ENCODE results near the gene YTHDC1. TPM values are rescaled to one million over a fixed set of nuclear protein-coding genes. Genes with fewer than 3 reads are reported as not detected.
"Not testable (repeated sequence)": the region's sequence is repeated elsewhere in the genome, so short reads cannot be mapped to it uniquely, and the experiment has no call there.

The YTHDC1 gene
- total and polyA plus RNA-seq, 2 experiments from 2014 or later: 72.3 to 144 TPM

DNA sequence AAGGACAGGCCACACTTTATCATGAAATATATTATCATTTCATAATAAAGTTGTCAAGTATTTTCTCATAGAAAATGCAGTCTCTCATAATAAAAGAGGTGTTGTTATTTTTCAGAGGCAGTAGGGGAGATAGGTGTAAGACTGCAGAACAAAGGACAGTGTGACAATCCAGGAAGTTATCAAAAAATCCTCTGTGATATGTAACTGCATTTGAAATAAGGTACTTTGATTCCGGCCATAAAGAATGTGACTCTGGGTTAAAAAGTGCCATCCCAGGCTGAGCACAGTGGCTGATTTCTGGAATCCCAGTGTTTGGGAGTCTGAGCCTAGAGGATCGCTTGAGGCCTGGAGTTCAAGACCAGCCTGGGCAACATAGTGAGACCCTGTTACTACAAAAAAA is 66.8 kb downstream of the YTHDC1 start:
- no peak overlapping the region for H3K4me3 Mint-ChIP-seq
- DNase-seq (ENCODE audit: low spot score): no peak
- TF ChIP-seq POLR2AphosphoS5 (IDR thresholded peaks at IDR 0.05; ENCODE audit: low read depth) (no peak), NANOG (IDR thresholded peaks at IDR 0.05; ENCODE audit: borderline replicate concordance) (no peak), EZH2phosphoT487 (IDR thresholded peaks at IDR 0.05; ENCODE audit: unreplicated experiment) (no peak), ZNF331 (CRISPR knock-in tag; IDR thresholded peaks at IDR 0.05; ENCODE audit: low read depth) (no peak)

DNA sequence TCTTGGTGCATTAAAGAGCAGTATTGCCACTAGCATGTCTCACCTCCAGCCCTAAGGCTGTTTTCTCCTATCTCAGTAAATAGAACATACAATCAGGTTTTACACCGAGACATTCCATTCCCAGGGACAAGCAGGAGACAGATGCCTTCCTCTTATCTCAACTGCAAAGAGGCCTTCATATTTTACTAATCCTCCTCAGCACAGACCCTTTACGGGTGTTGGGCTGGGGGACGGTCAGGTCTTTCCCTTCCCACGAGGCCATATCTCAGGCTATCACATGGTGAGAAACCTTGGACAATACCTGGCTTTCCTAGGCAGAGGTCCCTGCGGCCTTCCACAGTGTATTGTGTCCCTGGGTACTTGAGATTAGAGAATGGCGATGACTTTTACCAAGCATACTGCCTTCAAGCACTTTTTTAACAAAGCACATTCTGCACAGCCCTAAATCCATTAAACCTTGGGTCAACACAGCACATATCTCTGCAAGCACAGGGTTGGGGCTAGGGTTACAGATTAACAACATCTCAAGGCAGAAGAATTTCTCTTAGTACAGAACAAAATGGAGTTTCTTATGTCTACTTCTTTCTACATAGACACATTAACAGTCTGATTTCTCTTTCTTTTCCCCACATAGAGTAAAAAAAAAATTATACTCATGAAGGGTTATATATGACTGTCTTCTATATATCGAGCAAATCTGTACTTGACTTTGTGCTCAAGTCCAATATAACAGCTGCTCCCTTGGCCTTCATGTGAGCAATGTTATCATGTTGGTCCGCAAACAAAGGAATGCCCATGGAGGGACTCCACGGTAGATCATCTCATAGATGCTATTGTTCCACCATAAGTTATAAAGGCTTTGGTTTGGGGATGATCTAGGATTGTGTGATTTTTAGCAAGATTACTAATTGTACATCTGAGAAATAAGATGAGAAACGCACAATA is 67.8 kb downstream of the YTHDC1 start:
- H3K27ac ChIP-seq (ENCODE audit: low read depth); ATAC-seq; H3K4me3 Mint-ChIP-seq; H4K20me1 ChIP-seq (replicated peaks; ENCODE audit: insufficient read depth); H3K36me3 ChIP-seq (ENCODE audit: insufficient read depth); H3F3A ChIP-seq (replicated peaks; ENCODE audit: low read depth); H3K79me2 ChIP-seq (replicated peaks; ENCODE audit: insufficient read depth); H3K36me3 Mint-ChIP-seq (ENCODE audit: low read depth); H3K9me3 Mint-ChIP-seq; H3K27ac Mint-ChIP-seq; H2AFZ ChIP-seq; H3K4me3 ChIP-seq; H3K27me3 Mint-ChIP-seq (ENCODE audit: insufficient read depth, low read depth, poor library complexity); H3K27me3 ChIP-seq (ENCODE audit: insufficient read depth); H3K4me2 ChIP-seq; H3K9me2 ChIP-seq (ENCODE audit: insufficient read depth); DNase-seq (ENCODE audit: low spot score): not testable (repeated sequence)
- peaks cover 26% of the 10 kb centered on the region for H3K4me1 ChIP-seq (ENCODE audit: insufficient read depth)
- H3K4me1 Mint-ChIP-seq: peaks cover 24% of the 10 kb centered on the region

More for the DNA sequence above, 66.8 kb downstream of the YTHDC1 start:
- H3K4me1 Mint-ChIP-seq: peaks cover 19% of the 10 kb centered on the region; the same call in 2 of the 3 replicates
- H3K27me3 Mint-ChIP-seq (ENCODE audit: insufficient read depth, low read depth, poor library complexity): peaks cover 5% of the 10 kb centered on the region
- no peak overlapping the region for H3K27ac Mint-ChIP-seq
- no peaks in the 10 kb centered on the region for H3K27me3 ChIP-seq (ENCODE audit: insufficient read depth)
- ATAC-seq: no peak
- no peaks in the 10 kb centered on the region for H3K36me3 Mint-ChIP-seq (ENCODE audit: low read depth)
- no peaks in the 10 kb centered on the region for H3K9me2 ChIP-seq (ENCODE audit: insufficient read depth)
- no peak overlapping the region for H3K27ac ChIP-seq (ENCODE audit: low read depth)
- H3K4me2 ChIP-seq: no peak overlapping the region
- H4K20me1 ChIP-seq (replicated peaks; ENCODE audit: insufficient read depth): no peaks in the 10 kb centered on the region
- H3F3A ChIP-seq (replicated peaks; ENCODE audit: low read depth): no peaks in the 10 kb centered on the region
- no peak overlapping the region for H3K4me3 ChIP-seq
- H2AFZ ChIP-seq: no peak overlapping the region
- H3K9me3 Mint-ChIP-seq: no peaks in the 10 kb centered on the region
- no peaks in the 10 kb centered on the region for H3K36me3 ChIP-seq (ENCODE audit: insufficient read depth)
- no peaks in the 10 kb centered on the region for H3K79me2 ChIP-seq (replicated peaks; ENCODE audit: insufficient read depth)
- H3K4me1 ChIP-seq (ENCODE audit: insufficient read depth): peaks cover 19% of the 10 kb centered on the region

DNA sequence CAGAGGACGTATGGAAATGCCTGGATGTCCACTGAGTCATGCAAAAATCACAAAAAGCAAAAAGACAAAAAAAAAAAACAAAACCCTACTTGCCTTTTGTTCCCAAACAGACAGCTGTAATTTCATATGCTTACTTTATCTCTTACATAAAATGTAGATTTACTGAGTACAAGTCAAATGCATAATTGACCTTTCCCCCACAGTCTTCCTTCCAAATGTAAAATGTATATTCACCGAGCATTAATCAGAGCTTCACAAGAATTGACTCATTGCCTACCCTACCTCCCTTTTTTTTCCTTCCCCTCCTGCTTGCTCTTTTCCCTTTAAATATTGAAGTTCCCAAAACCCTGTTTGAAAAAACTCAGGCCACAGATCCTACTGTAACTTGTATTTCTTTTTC is 71.9 kb downstream of the YTHDC1 start:
- Histone ChIP-seq H3K27me3 (ENCODE audit: insufficient read depth) (no peaks in the 10 kb centered on the region), H3K4me2 (no peak overlapping the region), H3K27ac (ENCODE audit: low read depth) (no peak overlapping the region), H3K4me1 (ENCODE audit: insufficient read depth) (peaks cover 24% of the 10 kb centered on the region), H2AFZ (peak overlapping the region; percentile 75; the same call in 1 of the 2 replicates), H3K79me2 (replicated peaks; ENCODE audit: insufficient read depth) (no peaks in the 10 kb centered on the region), H3K36me3 (ENCODE audit: insufficient read depth) (no peaks in the 10 kb centered on the region), H3K4me3 (no peak overlapping the region), H3K9me2 (ENCODE audit: insufficient read depth) (no peaks in the 10 kb centered on the region; the same call in 1 of the 2 replicates), H3F3A (replicated peaks; ENCODE audit: low read depth) (no peaks in the 10 kb centered on the region), H4K20me1 (replicated peaks; ENCODE audit: insufficient read depth) (no peaks in the 10 kb centered on the region)
- H3K27me3 Mint-ChIP-seq (ENCODE audit: insufficient read depth, low read depth, poor library complexity): peaks cover 7% of the 10 kb centered on the region
- TF ChIP-seq NANOG (IDR thresholded peaks at IDR 0.05; ENCODE audit: borderline replicate concordance): no peak
- no peak for TF ChIP-seq EZH2phosphoT487 (IDR thresholded peaks at IDR 0.05; ENCODE audit: unreplicated experiment)
- TF ChIP-seq POLR2AphosphoS5 (IDR thresholded peaks at IDR 0.05; ENCODE audit: low read depth): no peak
- TF ChIP-seq, protein P1, sequence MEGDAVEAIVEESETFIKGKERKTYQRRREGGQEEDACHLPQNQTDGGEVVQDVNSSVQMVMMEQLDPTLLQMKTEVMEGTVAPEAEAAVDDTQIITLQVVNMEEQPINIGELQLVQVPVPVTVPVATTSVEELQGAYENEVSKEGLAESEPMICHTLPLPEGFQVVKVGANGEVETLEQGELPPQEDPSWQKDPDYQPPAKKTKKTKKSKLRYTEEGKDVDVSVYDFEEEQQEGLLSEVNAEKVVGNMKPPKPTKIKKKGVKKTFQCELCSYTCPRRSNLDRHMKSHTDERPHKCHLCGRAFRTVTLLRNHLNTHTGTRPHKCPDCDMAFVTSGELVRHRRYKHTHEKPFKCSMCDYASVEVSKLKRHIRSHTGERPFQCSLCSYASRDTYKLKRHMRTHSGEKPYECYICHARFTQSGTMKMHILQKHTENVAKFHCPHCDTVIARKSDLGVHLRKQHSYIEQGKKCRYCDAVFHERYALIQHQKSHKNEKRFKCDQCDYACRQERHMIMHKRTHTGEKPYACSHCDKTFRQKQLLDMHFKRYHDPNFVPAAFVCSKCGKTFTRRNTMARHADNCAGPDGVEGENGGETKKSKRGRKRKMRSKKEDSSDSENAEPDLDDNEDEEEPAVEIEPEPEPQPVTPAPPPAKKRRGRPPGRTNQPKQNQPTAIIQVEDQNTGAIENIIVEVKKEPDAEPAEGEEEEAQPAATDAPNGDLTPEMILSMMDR (conservative IDR thresholded peaks at IDR 0.05; ENCODE audit: low read depth in 2 of 2): no peak
- no peak for TF ChIP-seq JUNB (IDR thresholded peaks at IDR 0.05; ENCODE audit: unreplicated experiment)
- no peak for TF ChIP-seq ZNF114 (CRISPR knock-in tag; IDR thresholded peaks at IDR 0.05)
- no peak for TF ChIP-seq ZNF331 (CRISPR knock-in tag; IDR thresholded peaks at IDR 0.05; ENCODE audit: low read depth)
- no peak for TF ChIP-seq CREB1 (CRISPR knock-in tag; IDR thresholded peaks at IDR 0.05; ENCODE audit: low read depth)
- TF ChIP-seq STAT1 (IDR thresholded peaks at IDR 0.05; ENCODE audit: unreplicated experiment): no peak
- H3K9me3 Mint-ChIP-seq: no peaks in the 10 kb centered on the region
- H3K36me3 Mint-ChIP-seq (ENCODE audit: low read depth): peaks cover 8% of the 10 kb centered on the region; the same call in 2 of the 3 replicates
- H3K4me3 Mint-ChIP-seq: no peak overlapping the region
- peaks cover 29% of the 10 kb centered on the region for H3K4me1 Mint-ChIP-seq
- DNase-seq (ENCODE audit: low spot score): no peak
- H3K27ac Mint-ChIP-seq: no peak overlapping the region
- ATAC-seq: no peak
